Measurements from ENCODE around the gene TMEM115. TPM values are rescaled to one million over a fixed set of nuclear protein-coding genes. Genes with fewer than 3 reads are reported as not detected.
"Not testable (repeated sequence)": the region's sequence is repeated elsewhere in the genome, so short reads cannot be mapped to it uniquely, and the experiment has no call there.

The TMEM115 gene
- total RNA-seq, 1 donor from 2014 or later, result 19.7 TPM

DNA sequence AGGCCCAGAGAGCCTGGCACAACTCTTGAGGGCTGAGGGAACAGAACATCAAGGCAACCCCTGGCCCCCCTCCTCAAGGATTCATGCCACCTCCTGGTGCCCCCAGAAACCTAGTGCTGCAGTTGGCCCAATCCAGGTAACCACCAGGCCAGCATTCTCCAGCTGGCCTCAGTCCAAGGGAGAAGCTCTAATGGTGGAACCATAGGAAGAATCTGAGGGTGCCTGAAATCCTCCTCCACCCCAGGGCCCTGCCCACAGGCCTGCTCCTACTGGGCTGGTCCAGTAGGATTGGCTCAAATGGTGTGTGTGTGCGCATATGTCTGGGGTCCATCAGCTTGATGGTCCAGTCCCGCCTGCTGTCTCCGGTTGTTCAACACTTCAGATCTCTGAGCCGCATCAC is 44.5 kb downstream of the TMEM115 start:
- no peak overlapping the region for H3K4me3 ChIP-seq (ENCODE audit: low read depth, low read length)
- no peak for FAIRE-seq
- DNase-seq (ENCODE audit: low read depth), result no peak
- no peak for TF ChIP-seq CTCF (IDR thresholded peaks at IDR 0.05; ENCODE audit: insufficient read depth, low read length, severe bottlenecking)
- H3K27me3 ChIP-seq (ENCODE audit: control insufficient read depth, insufficient read depth, low read length), result no peaks in the 10 kb centered on the region
- H3K36me3 ChIP-seq (ENCODE audit: control insufficient read depth, insufficient read depth, low read length), result peaks cover 24% of the 10 kb centered on the region

DNA sequence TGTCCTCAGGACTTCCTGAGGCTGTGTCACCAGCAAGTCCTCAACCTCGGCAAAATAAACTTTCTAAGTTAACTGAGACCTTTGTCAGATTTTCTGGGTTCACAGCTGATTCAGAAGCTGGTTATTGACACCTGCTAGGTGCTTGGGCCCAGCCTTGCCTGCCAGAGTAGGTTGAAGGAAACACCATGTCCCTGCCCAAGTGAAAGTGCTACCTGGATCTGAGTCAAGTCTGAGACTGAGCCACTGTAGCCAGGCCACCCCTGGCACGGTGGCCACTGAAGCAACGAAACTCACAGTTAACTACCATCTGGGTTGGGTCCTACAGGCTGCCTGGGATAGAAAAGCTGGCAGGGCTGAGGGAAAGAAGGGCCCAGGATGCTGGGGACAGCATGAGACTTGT is 45.0 kb downstream of the TMEM115 start:
- FAIRE-seq (peak; percentile 94), DNase-seq (ENCODE audit: low read depth) (no peak)
- Histone ChIP-seq H3K27me3 (ENCODE audit: control insufficient read depth, insufficient read depth, low read length) (no peaks in the 10 kb centered on the region), H3K4me3 (ENCODE audit: low read depth, low read length) (no peak overlapping the region), H3K36me3 (ENCODE audit: control insufficient read depth, insufficient read depth, low read length) (peaks cover 22% of the 10 kb centered on the region)
- no peak for TF ChIP-seq CTCF (IDR thresholded peaks at IDR 0.05; ENCODE audit: insufficient read depth, low read length, severe bottlenecking)

GRCh38 chr3:50312041-50312440 is 47.3 kb downstream of the TMEM115 start:
- H3K27me3 ChIP-seq (ENCODE audit: control insufficient read depth, insufficient read depth, low read length); H3K4me3 ChIP-seq (ENCODE audit: low read depth, low read length); DNase-seq (ENCODE audit: low read depth); FAIRE-seq; H3K36me3 ChIP-seq (ENCODE audit: control insufficient read depth, insufficient read depth, low read length): not testable (repeated sequence)

Other genes starting within 250 kb of the TMEM115 start
- 35.5 and 76.0 TPM in 2 replicates for gene SEMA3F, start 204.2 kb downstream of the TMEM115 start, total RNA-seq
- 0.26 TPM in 1 of 2 replicates, not detected in the other for gene GNAT1, start 167.9 kb downstream of the TMEM115 start, total RNA-seq
- gene SLC38A3, start 154.2 kb downstream of the TMEM115 start, total RNA-seq, result not detected in 2 replicates
- gene GNAI2, start 123.3 kb downstream of the TMEM115 start, total RNA-seq, result 97.9 and 129 TPM in 2 replicates
- 2.3 and 7.1 TPM in 2 replicates for gene SEMA3B, start 90.4 kb downstream of the TMEM115 start, total RNA-seq
- gene LSMEM2, start 80.4 kb downstream of the TMEM115 start, total RNA-seq, result under 0.01 TPM in 1 of 2 replicates, not detected in the other
- 104 and 177 TPM in 2 replicates for gene IFRD2, start 67.1 kb downstream of the TMEM115 start, total RNA-seq
- 6.6 and 6.8 TPM in 2 replicates for gene HYAL3, start 60.1 kb downstream of the TMEM115 start, total RNA-seq
- 1.3 and 2.0 TPM in 2 replicates for gene NAA80, start 60.1 kb downstream of the TMEM115 start, total RNA-seq
- gene HYAL1, start 55.9 kb downstream of the TMEM115 start, total RNA-seq, result 7.1 and 8.3 TPM in 2 replicates
- gene HYAL2, start 36.8 kb downstream of the TMEM115 start, total RNA-seq, result 55.0 and 63.0 TPM in 2 replicates
- gene TUSC2, start 31.3 kb downstream of the TMEM115 start, total RNA-seq, result 21.9 and 23.3 TPM in 2 replicates
- gene RASSF1, start 18.7 kb downstream of the TMEM115 start, total RNA-seq, result 15.5 and 25.5 TPM in 2 replicates
- gene ZMYND10, start 13.8 kb downstream of the TMEM115 start, total RNA-seq, result 0.13 and 0.53 TPM in 2 replicates
- 11.0 and 17.1 TPM in 2 replicates for gene NPRL2, start 8.7 kb downstream of the TMEM115 start, total RNA-seq
- gene CYB561D2, start 8.7 kb downstream of the TMEM115 start, total RNA-seq, result 18.9 and 22.1 TPM in 2 replicates
- gene CACNA2D2, start 144.1 kb upstream of the TMEM115 start, total RNA-seq, result not detected in 2 replicates
- gene C3orf18, start 208.2 kb upstream of the TMEM115 start, total RNA-seq, result 1.2 and 3.2 TPM in 2 replicates
- 6.6 and 8.4 TPM in 2 replicates for gene HEMK1, start 210.0 kb upstream of the TMEM115 start, total RNA-seq